Transverse colon (tissue), 4 donors: ENCODE measurements around the gene SYDE2. TPM values are rescaled to one million over a fixed set of nuclear protein-coding genes. Genes with fewer than 3 reads are reported as not detected.

Source experiments
- DNase-seq: peaks from one replicate; pipeline ENCODE4 v3.0.0-alpha.2; 2019
- H3K27ac ChIP-seq, 4 donors: fragments of 200-600 bp; sonication (generic); 2 replicates each; pipeline ENCODE4 v1.5.1; 2016 to 2018; ENCODE audit warnings: inconsistent platforms in 4 of 4
- H3K27me3 ChIP-seq: fragments of 200-600 bp; sonication (generic); 2 replicates; pipeline ENCODE4 v1.5.1; 2017; ENCODE audit warnings: inconsistent platforms
- H3K36me3 ChIP-seq, 4 donors: fragments of 200-600 bp; sonication (generic); 2 replicates each; pipeline ENCODE4 v1.5.1; 2017 to 2019; ENCODE audit warnings: inconsistent platforms in 4 of 4
- H3K4me1 ChIP-seq, 4 donors: fragments of 200-600 bp; sonication (generic); 2 replicates each; pipeline ENCODE4 v1.5.1; 2017 to 2020; ENCODE audit warnings: inconsistent platforms in 4 of 4
- H3K4me3 ChIP-seq, 4 donors: fragments of 200-600 bp; sonication (generic); 1 replicate in 1 of 4; 2 replicates in 3 of 4; pipeline versions ENCODE4 v1.5.1 to v1.6.1; 2017 to 2019; ENCODE audit warnings: inconsistent platforms in 4 of 4
- H3K9me3 ChIP-seq, 2 donors: fragments of 200-600 bp; sonication (generic); 2 replicates each; pipeline ENCODE4 v1.5.1; 2017 to 2019; ENCODE audit warnings: inconsistent platforms in 2 of 2
- CTCF ChIP-seq, 5 experiments: fragments of 200-600 bp in 3 of 5; fragments of 450-650 bp in 2 of 5; sonication (generic) in 3 of 5; IDR thresholded peaks; 1 replicate in 2 of 5; 2 replicates in 3 of 5; pipeline ENCODE4 v1.5.1; 2016 to 2017; ENCODE audit warnings: antibody characterized with exemption in 5 of 5, inconsistent platforms in 3 of 5, mild to moderate bottlenecking in 2 of 5, moderate library complexity in 1 of 5
- EP300 ChIP-seq: sonication (generic); formaldehyde crosslinking; IDR thresholded peaks from one replicate; pipeline ENCODE4 v1.6.1; 2017; ENCODE audit warnings: antibody characterized with exemption, low read depth
- POLR2A ChIP-seq: fragments of 450-650 bp; IDR thresholded peaks from one replicate; pipeline ENCODE4 v1.6.1; 2016; ENCODE audit warnings: antibody characterized with exemption, mild to moderate bottlenecking, moderate library complexity
- POLR2AphosphoS5 ChIP-seq, 3 donors: sonication (generic); formaldehyde crosslinking; IDR thresholded peaks; one replicate each; pipeline ENCODE4 v1.6.1; 2016; ENCODE audit warnings: antibody characterized with exemption in 3 of 3
- WGBS, 2 donors: methylation state at CpG; one replicate each; pipeline ENCODE4 v1.1.5; 2018; ENCODE audit warnings: low coverage in 1 of 2; 5-methylcytosine and 5-hydroxymethylcytosine counted together
- in situ Hi-C, 4 donors: fragments of 200-750 bp; cut with MboI; loops; one replicate each; pipeline versions ENCODE4 v1.15.0 to v1.15.1; 2017; ENCODE audit warnings: low sequenced_read_pairs in 3 of 4, low pct_ligation_motif_present in 1 of 4, low pct_unique_long_range_greater_than_20kb in 1 of 4
- intact Hi-C: fragments of 100-400 bp; cut with DNase I; formaldehyde crosslinking; loops from one replicate; pipeline ENCODE4 v1.15.1; 2023; ENCODE audit warnings: low total_unique reads
- total RNA-seq, 4 donors: library from RNA; depleted of rRNA; stranded (reverse); fragments of >200 nt; gene quantifications; one replicate each; pipeline ENCODE4 v1.1.0, GENCODE V29; 2016

The SYDE2 gene
- total RNA-seq, 4 donors from 2014 or later: 10.1 to 28.8 (median 15.4) TPM

GRCh38 chr1:85121744-85122143 lies 79.1 kb downstream of the SYDE2 start:
- Histone ChIP-seq H3K27me3 (no peaks in the 10 kb centered on the region), H3K4me3 (no peak overlapping the region), H3K4me1 (peaks cover 0 to 7% (median 0%) of the 10 kb centered on the region in 4 donors), H3K36me3 (no peaks in the 10 kb centered on the region), H3K9me3 (no peaks in the 10 kb centered on the region), H3K27ac (no peak overlapping the region)
- TF ChIP-seq POLR2AphosphoS5 (IDR thresholded peaks at IDR 0.05) (no peak), CTCF (IDR thresholded peaks at IDR 0.05) (no peak), EP300 (no peak), POLR2A (no peak)
- in situ Hi-C loops (loop anchor here in 1 of 4 donors (10.0 kb wide), 1 partner anchor 113 kb away; no protein-coding TSS in a partner anchor), intact Hi-C loops (no loop called here)
- no peak for DNase-seq
- WGBS, 2 donors: 87 to 93% methylated on average over 4 of the region's 4 CpGs

GRCh38 chr1:85118751-85119150 lies 82.1 kb downstream of the SYDE2 start:
- Histone ChIP-seq H3K27me3 (no peaks in the 10 kb centered on the region), H3K4me1 (peaks cover 0 to 8% (median 1%) of the 10 kb centered on the region in 4 donors), H3K4me3 (no peak overlapping the region), H3K36me3 (no peaks in the 10 kb centered on the region), H3K9me3 (no peaks in the 10 kb centered on the region), H3K27ac (no peak overlapping the region)
- TF ChIP-seq POLR2AphosphoS5 (IDR thresholded peaks at IDR 0.05): no peak
- TF ChIP-seq CTCF (IDR thresholded peaks at IDR 0.05): no peak
- TF ChIP-seq EP300: no peak
- TF ChIP-seq POLR2A: no peak
- DNase-seq: no peak
- in situ Hi-C loops: loop anchor here in 1 of 4 donors (10.0 kb wide), 1 partner anchor 136 kb away; the partner anchor contains the start of gene C1orf52
- intact Hi-C loops: no loop called here
- WGBS, 2 donors: 83 to 88% methylated on average over 1 of the region's 1 CpG

- intact Hi-C loops: no loop called here
- Histone ChIP-seq H3K4me1 (peaks cover 0 to 8% (median 1%) of the 10 kb centered on the region in 4 donors), H3K27me3 (no peaks in the 10 kb centered on the region), H3K4me3 (no peak overlapping the region), H3K27ac (no peak overlapping the region), H3K9me3 (no peaks in the 10 kb centered on the region), H3K36me3 (no peaks in the 10 kb centered on the region)
- in situ Hi-C loops: loop anchor here in 1 of 4 donors (10.0 kb wide), 1 partner anchor 138 kb away; the partner anchor contains the start of gene C1orf52
- no peak for DNase-seq
- TF ChIP-seq EP300: no peak
- no peak for TF ChIP-seq POLR2A
- peak in 1 of 3 donors; percentile 24 for TF ChIP-seq POLR2AphosphoS5 (IDR thresholded peaks at IDR 0.05)
- no peak for TF ChIP-seq CTCF (IDR thresholded peaks at IDR 0.05)
These were observed 84.0 kb downstream of the SYDE2 start for GRCh38 chr1:85116856-85117255.

- Histone ChIP-seq H3K27ac (no peak overlapping the region), H3K36me3 (no peaks in the 10 kb centered on the region), H3K4me1 (peaks cover 0 to 8% (median 1%) of the 10 kb centered on the region in 4 donors), H3K27me3 (no peaks in the 10 kb centered on the region), H3K4me3 (no peak overlapping the region), H3K9me3 (no peaks in the 10 kb centered on the region)
- intact Hi-C loops: no loop called here
- TF ChIP-seq POLR2A (no peak), CTCF (IDR thresholded peaks at IDR 0.05) (no peak), EP300 (no peak), POLR2AphosphoS5 (IDR thresholded peaks at IDR 0.05) (no peak)
- in situ Hi-C loops: loop anchor here in 1 of 4 donors (10.0 kb wide), 1 partner anchor 139 kb away; the partner anchor contains the start of gene C1orf52
- 87% methylated on average over 2 of the region's 2 CpGs; no CpG with 5 or more reads in 1 of the 2 donors for WGBS, 2 donors
- no peak for DNase-seq
These were observed 84.9 kb downstream of the SYDE2 start for GRCh38 chr1:85115933-85116332.
